ENCODE results near the gene PLPP6.

Gene PLPP6

GRCh38 chr9:4700932-4701331 is 38.8 kb downstream of the PLPP6 start:
- DNase-seq: no peak

GRCh38 chr9:4701526-4701925 is 39.4 kb downstream of the PLPP6 start:
- no peak for DNase-seq

- no peak for DNase-seq
Measured at GRCh38 chr9:4704129-4704528, 42.0 kb downstream of the PLPP6 start.

DNA sequence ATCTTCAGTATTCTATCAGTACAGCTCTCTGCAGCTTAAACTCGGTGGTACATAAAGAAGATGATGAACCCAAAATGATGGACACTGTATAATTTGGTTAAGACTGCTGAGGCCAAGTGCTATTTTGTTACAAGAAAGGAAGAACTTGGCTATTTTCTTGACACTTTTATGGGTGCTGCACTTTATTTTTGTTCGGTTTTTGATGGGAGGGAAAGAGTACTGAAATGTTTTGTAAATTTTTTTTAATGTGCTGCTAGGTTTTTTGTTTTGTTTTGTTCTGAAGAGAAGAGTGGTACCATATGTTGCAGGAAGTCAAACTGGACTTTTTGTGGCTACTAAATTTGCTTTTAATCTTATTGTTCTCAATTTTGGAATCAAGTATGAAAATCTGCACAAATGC is 43.9 kb downstream of the PLPP6 start:
- DNase-seq: no peak

DNA sequence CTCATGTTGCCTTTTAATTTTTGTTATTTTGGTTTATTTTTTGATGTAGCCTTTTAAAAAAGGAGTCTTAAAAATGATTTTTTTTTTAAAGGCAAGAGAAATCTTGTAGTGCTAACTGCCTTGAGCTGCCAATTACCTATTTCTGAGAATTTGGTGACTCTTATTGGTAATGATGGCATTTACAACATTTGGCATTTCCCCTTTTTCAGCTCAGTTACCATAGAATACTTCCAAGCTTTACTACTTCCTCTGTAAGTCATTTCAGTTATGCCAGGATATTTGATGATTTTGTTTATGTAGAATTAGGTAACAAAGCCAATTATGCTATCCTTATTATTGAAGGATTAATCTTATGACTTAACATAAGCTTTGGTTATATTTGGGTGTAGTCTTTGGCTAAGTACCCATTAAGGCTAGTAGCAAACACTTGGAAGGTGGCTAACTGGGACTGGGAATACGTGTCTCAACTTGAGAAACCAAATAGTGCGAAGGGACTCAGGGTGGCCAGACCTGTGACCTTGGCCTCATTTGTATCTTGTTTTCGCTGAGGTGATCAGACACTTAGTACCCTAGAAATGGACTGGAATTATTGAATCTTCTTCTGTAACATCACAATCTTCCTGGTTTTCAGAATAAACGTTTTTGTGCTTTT is 45.0 kb downstream of the PLPP6 start:
- no peak for DNase-seq

- no peak for DNase-seq
Measured at GRCh38 chr9:4709380-4709779, 47.3 kb downstream of the PLPP6 start.

DNA sequence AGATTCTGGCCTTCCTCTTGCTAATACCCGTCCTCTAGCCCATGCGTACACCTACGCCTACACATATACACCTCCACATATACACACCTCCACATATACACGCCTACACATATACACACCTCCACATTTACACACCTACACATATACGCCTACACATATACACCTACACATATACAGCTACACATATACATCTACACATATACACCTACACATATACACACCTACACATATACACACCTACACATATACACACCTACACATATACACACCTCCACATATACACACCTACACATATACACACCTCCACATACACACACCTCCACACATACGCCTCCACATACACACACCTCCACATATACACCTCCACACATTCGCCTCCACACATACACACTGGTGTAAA is 51.8 kb downstream of the PLPP6 start:
- DNase-seq: no peak

DNA sequence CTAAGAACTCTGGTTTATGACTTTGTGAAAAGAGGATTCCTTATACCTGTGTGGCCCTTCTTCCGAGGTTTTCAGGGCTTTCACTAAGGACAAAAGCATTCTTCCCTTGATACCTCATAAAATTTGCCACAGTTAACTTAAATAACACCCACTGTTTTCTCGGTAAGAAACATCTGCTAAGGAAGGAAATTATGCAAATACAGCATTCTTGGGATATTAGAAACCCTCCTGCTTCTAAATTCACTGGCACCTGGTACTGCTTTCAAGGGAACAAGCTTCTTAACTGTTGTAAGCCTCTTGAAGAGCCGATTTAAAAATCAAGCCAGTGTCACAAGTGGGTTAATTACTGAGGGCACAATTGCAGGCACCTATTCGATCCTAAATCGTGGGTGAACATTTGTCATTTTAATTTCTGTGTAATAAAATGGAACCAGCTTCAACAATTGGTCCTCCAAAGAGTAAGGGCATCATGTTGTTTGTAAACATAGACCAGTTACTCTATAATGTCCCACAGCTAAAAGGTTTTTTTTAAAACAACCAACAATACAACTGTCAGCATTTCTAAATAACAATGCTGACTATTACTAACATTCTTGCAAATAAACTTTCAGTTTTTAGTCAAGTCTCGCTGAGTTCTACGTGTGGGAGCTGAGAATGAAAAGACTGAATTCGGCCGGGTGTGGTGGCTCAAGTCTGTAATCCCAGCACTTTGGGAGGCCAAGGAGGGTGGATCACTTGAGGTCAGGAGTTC is 52.3 kb downstream of the PLPP6 start:
- DNase-seq: no peak

All from NCI-H146 (cell line).